Stimulated activated naive CD8-positive, alpha-beta T cell treated with anti-CD3 and anti-CD28 coated beads, Interleukin-15, Interleukin-2, amounts not matched to agents 100 ng/mL and 50 ng/mL, for 24 hours (primary cell): ENCODE results near the gene RXRA.

ENCODE experiments used
- H3K27ac Mint-ChIP-seq: one replicate; pipeline ENCODE4 v1.8.0; 2021; ENCODE audit warnings: mild to moderate bottlenecking, mixed read lengths
- H3K27me3 Mint-ChIP-seq: one replicate; pipeline ENCODE4 v1.8.0; 2021; ENCODE audit warnings: mixed read lengths
- H3K36me3 Mint-ChIP-seq: one replicate; pipeline ENCODE4 v1.8.0; 2021; ENCODE audit warnings: low read depth, mixed read lengths
- H3K4me1 Mint-ChIP-seq: one replicate; pipeline ENCODE4 v1.8.0; 2021; ENCODE audit warnings: low read depth, mixed read lengths
- H3K4me3 Mint-ChIP-seq: one replicate; pipeline ENCODE4 v1.8.0; 2021; ENCODE audit warnings: mild to moderate bottlenecking, mixed read lengths
- H3K9me3 Mint-ChIP-seq: one replicate; pipeline ENCODE4 v1.8.0; 2021; ENCODE audit warnings: mixed read lengths

Gene RXRA

DNA sequence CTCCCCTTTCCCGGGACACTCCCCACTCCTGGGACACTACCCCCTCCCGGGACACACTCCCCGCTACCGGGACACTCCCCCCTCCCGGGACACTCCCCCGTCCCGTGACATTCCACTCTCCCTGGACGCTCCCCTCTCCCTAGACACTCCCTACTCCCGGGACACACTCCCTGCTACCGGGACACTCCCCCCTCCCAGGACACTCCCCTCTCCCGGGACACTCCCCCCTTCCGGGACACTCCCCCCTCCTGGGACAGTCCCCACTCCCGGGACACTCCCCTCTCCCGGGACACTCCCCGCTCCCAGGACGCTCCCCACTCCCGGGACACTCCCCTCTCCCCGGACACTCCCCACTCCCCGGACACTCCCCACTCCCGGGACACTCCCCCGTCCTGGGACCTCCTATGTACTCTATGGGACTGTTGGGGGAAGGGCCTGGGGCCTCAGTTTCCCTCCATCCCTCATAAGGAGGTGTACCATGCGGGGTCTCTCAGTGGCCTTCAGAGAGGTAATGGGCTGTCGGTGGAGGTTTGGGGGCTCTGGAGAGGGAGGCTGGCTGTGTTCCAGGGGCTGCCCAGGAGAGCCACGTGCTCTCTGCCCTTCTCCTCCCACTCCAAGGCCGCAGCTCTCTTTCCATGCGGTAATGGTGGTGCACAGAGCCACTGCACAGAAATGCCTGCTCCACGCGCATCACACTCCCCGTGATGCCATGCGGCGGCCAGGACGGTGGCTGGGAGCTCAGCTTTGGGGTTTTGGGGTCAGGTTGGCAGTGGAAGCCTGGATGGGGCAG is 96.2 kb downstream of the RXRA start:
- H3K9me3 Mint-ChIP-seq = no peaks in the 10 kb centered on the region
- no peak overlapping the region for H3K27ac Mint-ChIP-seq
- no peak overlapping the region for H3K4me3 Mint-ChIP-seq
- H3K4me1 Mint-ChIP-seq = no peaks in the 10 kb centered on the region
- H3K36me3 Mint-ChIP-seq = no peaks in the 10 kb centered on the region
- no peaks in the 10 kb centered on the region for H3K27me3 Mint-ChIP-seq

DNA sequence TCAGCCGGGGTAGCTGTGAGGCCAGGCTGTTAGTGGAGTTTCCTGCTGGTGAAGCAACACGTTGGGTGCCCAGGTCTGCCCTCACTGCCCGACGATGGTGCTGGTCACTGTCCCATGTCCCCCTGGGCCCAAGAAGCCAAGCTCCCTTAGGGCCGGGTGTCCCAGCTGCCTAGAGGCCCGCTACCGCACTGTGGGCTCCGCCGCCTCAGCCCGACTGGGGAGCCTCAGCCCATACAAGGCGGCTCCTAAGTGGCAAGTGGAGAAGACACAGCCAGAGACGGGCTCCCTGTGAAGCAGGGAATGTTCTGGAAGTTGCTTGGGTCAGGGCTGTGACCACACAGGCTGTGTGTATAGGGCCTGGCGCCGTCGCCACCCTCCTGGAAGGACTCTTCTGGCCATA is 96.9 kb downstream of the RXRA start:
- Mint-ChIP-seq H3K36me3 (no peaks in the 10 kb centered on the region), H3K4me1 (no peaks in the 10 kb centered on the region), H3K27ac (no peak overlapping the region), H3K27me3 (no peaks in the 10 kb centered on the region), H3K4me3 (no peak overlapping the region), H3K9me3 (no peaks in the 10 kb centered on the region)

- H3K4me1 Mint-ChIP-seq = no peaks in the 10 kb centered on the region
- H3K9me3 Mint-ChIP-seq = no peaks in the 10 kb centered on the region
- H3K27ac Mint-ChIP-seq = no peak overlapping the region
- no peaks in the 10 kb centered on the region for H3K27me3 Mint-ChIP-seq
- no peaks in the 10 kb centered on the region for H3K36me3 Mint-ChIP-seq
- H3K4me3 Mint-ChIP-seq = no peak overlapping the region
Observed at GRCh38 chr9:134423749-134424148, 97.5 kb downstream of the RXRA start.

DNA sequence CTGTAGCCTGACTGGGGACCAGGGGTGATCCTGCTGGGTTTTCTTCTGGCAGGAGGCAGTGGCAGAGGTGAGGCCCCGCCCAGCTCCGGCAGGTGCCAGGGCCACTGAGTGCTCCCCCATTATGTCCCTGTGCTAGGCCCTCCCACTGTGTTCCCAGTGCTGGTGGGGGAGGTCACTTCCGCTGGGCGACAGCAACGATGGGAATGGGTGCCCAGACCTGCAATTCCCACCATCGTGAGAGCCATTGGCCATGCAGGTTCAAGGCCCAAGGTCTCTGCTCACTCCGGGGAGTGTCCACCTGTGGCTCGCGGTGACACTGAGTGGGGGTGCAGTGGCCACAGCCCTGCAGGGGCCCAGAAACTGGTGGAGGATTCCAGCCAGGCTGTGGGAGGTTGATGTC is 98.6 kb downstream of the RXRA start:
- Mint-ChIP-seq H3K9me3 (no peaks in the 10 kb centered on the region), H3K36me3 (no peaks in the 10 kb centered on the region), H3K27ac (no peak overlapping the region), H3K4me3 (no peak overlapping the region), H3K27me3 (no peaks in the 10 kb centered on the region), H3K4me1 (no peaks in the 10 kb centered on the region)

DNA sequence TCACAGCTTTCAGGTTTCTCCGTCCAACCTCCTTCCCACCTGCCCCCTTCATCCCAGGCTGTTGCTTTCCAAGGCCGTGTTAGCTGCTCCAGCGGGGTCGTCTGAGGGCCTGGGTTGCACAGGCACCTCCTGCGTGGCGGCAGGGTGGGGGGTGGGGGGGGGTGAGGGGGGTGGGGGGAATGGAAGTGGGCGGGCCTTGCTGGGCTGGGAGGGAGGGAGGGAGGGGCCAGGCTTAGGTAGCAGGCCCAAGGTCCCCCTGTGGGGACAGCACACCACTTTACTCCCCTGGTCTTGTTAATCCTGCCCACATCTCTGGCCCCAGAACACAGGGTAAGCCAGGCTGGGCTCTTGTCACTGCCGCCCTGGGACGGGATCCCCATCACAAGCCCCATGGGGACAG is 99.1 kb downstream of the RXRA start:
- Mint-ChIP-seq H3K9me3 (no peaks in the 10 kb centered on the region), H3K27me3 (no peaks in the 10 kb centered on the region), H3K4me1 (no peaks in the 10 kb centered on the region), H3K4me3 (no peak overlapping the region), H3K36me3 (no peaks in the 10 kb centered on the region), H3K27ac (no peak overlapping the region)

DNA sequence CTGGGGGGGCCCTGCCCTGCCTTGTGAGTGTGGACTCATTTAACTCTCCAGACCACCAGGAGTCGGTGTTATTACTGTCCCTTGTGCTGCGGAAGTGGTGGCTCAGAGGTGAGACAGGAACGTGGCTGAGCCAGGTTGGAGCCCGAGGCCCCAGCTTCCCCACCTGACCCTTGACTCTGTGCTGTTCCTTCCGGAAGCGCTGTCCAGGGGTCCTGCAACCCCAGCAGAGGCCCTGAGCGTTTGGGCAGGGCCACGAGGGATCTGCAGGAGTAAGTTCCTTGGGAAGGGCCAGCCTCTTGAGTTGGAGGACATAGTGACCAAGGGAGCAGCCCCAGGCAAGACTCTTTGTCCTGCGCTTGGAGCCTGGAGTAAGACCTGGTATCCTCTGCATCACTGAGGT is 99.6 kb downstream of the RXRA start:
- no peak overlapping the region for H3K4me3 Mint-ChIP-seq
- no peaks in the 10 kb centered on the region for H3K27me3 Mint-ChIP-seq
- H3K27ac Mint-ChIP-seq = no peak overlapping the region
- no peaks in the 10 kb centered on the region for H3K4me1 Mint-ChIP-seq
- no peaks in the 10 kb centered on the region for H3K36me3 Mint-ChIP-seq
- no peaks in the 10 kb centered on the region for H3K9me3 Mint-ChIP-seq

- H3K4me3 Mint-ChIP-seq = no peak overlapping the region
- no peaks in the 10 kb centered on the region for H3K27me3 Mint-ChIP-seq
- H3K27ac Mint-ChIP-seq = no peak overlapping the region
- no peaks in the 10 kb centered on the region for H3K9me3 Mint-ChIP-seq
- no peaks in the 10 kb centered on the region for H3K36me3 Mint-ChIP-seq
- H3K4me1 Mint-ChIP-seq = no peaks in the 10 kb centered on the region
Observed at GRCh38 chr9:134426436-134426835, 100.2 kb downstream of the RXRA start.

- Mint-ChIP-seq H3K27ac (no peak overlapping the region), H3K36me3 (no peaks in the 10 kb centered on the region), H3K9me3 (no peaks in the 10 kb centered on the region), H3K4me1 (no peaks in the 10 kb centered on the region), H3K27me3 (no peaks in the 10 kb centered on the region), H3K4me3 (no peak overlapping the region)
Observed at GRCh38 chr9:134427153-134427782, 101.0 kb downstream of the RXRA start.

- H3K27me3 Mint-ChIP-seq = no peaks in the 10 kb centered on the region
- no peak overlapping the region for H3K27ac Mint-ChIP-seq
- H3K36me3 Mint-ChIP-seq = no peaks in the 10 kb centered on the region
- H3K4me1 Mint-ChIP-seq = no peaks in the 10 kb centered on the region
- H3K4me3 Mint-ChIP-seq = no peak overlapping the region
- no peaks in the 10 kb centered on the region for H3K9me3 Mint-ChIP-seq
Observed at GRCh38 chr9:134428559-134428958, 102.3 kb downstream of the RXRA start.

GRCh38 chr9:134429007-134429406 is 102.8 kb downstream of the RXRA start:
- no peak overlapping the region for H3K4me3 Mint-ChIP-seq
- no peaks in the 10 kb centered on the region for H3K36me3 Mint-ChIP-seq
- no peaks in the 10 kb centered on the region for H3K9me3 Mint-ChIP-seq
- no peaks in the 10 kb centered on the region for H3K4me1 Mint-ChIP-seq
- H3K27me3 Mint-ChIP-seq = no peaks in the 10 kb centered on the region
- H3K27ac Mint-ChIP-seq = no peak overlapping the region

- Mint-ChIP-seq H3K9me3 (no peaks in the 10 kb centered on the region), H3K27me3 (no peaks in the 10 kb centered on the region), H3K4me1 (no peaks in the 10 kb centered on the region), H3K36me3 (no peaks in the 10 kb centered on the region), H3K4me3 (no peak overlapping the region), H3K27ac (no peak overlapping the region)
Observed at GRCh38 chr9:134429481-134429880, 103.2 kb downstream of the RXRA start.

DNA sequence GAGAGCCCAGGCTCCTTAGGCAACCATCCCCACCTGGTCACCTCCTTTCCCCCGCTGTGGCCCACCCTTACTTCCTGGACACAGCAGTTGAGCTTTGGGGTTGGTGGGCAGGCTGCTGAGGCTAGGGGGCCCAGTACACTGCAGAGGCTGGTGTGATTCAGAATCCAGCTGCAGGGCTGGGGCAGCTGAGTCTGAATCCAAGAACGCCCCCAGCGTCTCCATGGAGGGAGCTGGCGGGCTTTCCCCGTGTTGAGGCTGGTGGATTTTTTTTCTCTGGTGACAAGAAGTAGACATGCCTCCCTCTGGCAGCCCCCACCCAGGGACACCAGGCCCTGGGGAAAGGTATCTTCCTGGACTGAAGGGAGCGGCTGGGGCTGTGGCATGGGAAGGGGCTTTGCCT is 104.8 kb downstream of the RXRA start:
- H3K27ac Mint-ChIP-seq = no peak overlapping the region
- H3K4me1 Mint-ChIP-seq = no peaks in the 10 kb centered on the region
- no peaks in the 10 kb centered on the region for H3K36me3 Mint-ChIP-seq
- H3K4me3 Mint-ChIP-seq = no peak overlapping the region
- no peaks in the 10 kb centered on the region for H3K27me3 Mint-ChIP-seq
- H3K9me3 Mint-ChIP-seq = no peaks in the 10 kb centered on the region

- H3K27me3 Mint-ChIP-seq = no peaks in the 10 kb centered on the region
- no peaks in the 10 kb centered on the region for H3K9me3 Mint-ChIP-seq
Observed at GRCh38 chr9:134431626-134432025, 105.4 kb downstream of the RXRA start.

GRCh38 chr9:134432471-134432870 is 106.2 kb downstream of the RXRA start:
- H3K4me3 Mint-ChIP-seq = no peak overlapping the region
- H3K27ac Mint-ChIP-seq = no peak overlapping the region
- H3K27me3 Mint-ChIP-seq = no peaks in the 10 kb centered on the region
- H3K9me3 Mint-ChIP-seq = no peaks in the 10 kb centered on the region
- no peaks in the 10 kb centered on the region for H3K36me3 Mint-ChIP-seq
- H3K4me1 Mint-ChIP-seq = no peaks in the 10 kb centered on the region

More at GRCh38 chr9:134431626-134432025, 105.4 kb downstream of the RXRA start:
- H3K27ac Mint-ChIP-seq = no peak overlapping the region
- H3K4me3 Mint-ChIP-seq = no peak overlapping the region
- no peaks in the 10 kb centered on the region for H3K36me3 Mint-ChIP-seq
- no peaks in the 10 kb centered on the region for H3K4me1 Mint-ChIP-seq

- Mint-ChIP-seq H3K4me3 (no peak overlapping the region), H3K27me3 (no peaks in the 10 kb centered on the region), H3K9me3 (no peaks in the 10 kb centered on the region), H3K36me3 (no peaks in the 10 kb centered on the region), H3K4me1 (no peaks in the 10 kb centered on the region), H3K27ac (no peak overlapping the region)
Observed at GRCh38 chr9:134433101-134433500, 106.8 kb downstream of the RXRA start.
